SIG-M5 treated with dmso at 0.1 percent for 504 hours (cell line): ENCODE measurements around the gene KRT73.

Experiments
- DNase-seq: peaks from one replicate; lab custom pipeline; 2025; ENCODE audit not compliant: unreplicated experiment; lab: John Stamatoyannopoulos, UW

Gene KRT73

GRCh38 chr12:52618216-52618615 lies at the start of gene KRT73:
Gene KRT73, minus strand, starts transcription at chr12:52618559. Its CDS starts 35 bp downstream, at chr12:52618524.
- no peak for DNase-seq

- DNase-seq = no peak
Measured at GRCh38 chr12:52667931-52668330, 49.6 kb upstream of the KRT73 start.

GRCh38 chr12:52667509-52667908 lies 49.1 kb upstream of the KRT73 start:
- DNase-seq = no peak

GRCh38 chr12:52666471-52666870 lies 48.1 kb upstream of the KRT73 start:
- no peak for DNase-seq

- DNase-seq = no peak
Measured at GRCh38 chr12:52663420-52663819, 45.1 kb upstream of the KRT73 start.

- DNase-seq = no peak
Measured at GRCh38 chr12:52662918-52663229, 44.5 kb upstream of the KRT73 start.

- no peak for DNase-seq
Measured at GRCh38 chr12:52662093-52662917, 43.9 kb upstream of the KRT73 start.

GRCh38 chr12:52661668-52662067 lies 43.3 kb upstream of the KRT73 start:
- no peak for DNase-seq

GRCh38 chr12:52660934-52661499 lies 42.7 kb upstream of the KRT73 start:
- no peak for DNase-seq

- no peak for DNase-seq
Measured at GRCh38 chr12:52659951-52660350, 41.6 kb upstream of the KRT73 start.

GRCh38 chr12:52659395-52659794 lies 41.0 kb upstream of the KRT73 start:
- DNase-seq = no peak

- no peak for DNase-seq
Measured at GRCh38 chr12:52658196-52658595, 39.8 kb upstream of the KRT73 start.

- DNase-seq = no peak
Measured at GRCh38 chr12:52657250-52657902, 39.0 kb upstream of the KRT73 start.

- no peak for DNase-seq
Measured at GRCh38 chr12:52656616-52657015, 38.3 kb upstream of the KRT73 start.

- no peak for DNase-seq
Measured at GRCh38 chr12:52655720-52656124, 37.4 kb upstream of the KRT73 start.

GRCh38 chr12:52655251-52655650 lies 36.9 kb upstream of the KRT73 start:
- no peak for DNase-seq

- DNase-seq = no peak
Measured at GRCh38 chr12:52651726-52652261, 33.4 kb upstream of the KRT73 start, which contains the start of gene KRT2. Gene KRT2, minus strand, starts transcription at chr12:52652211. Its CDS starts 69 bp downstream, at chr12:52652142.

- DNase-seq = no peak
Measured at GRCh38 chr12:52650520-52651081, 32.2 kb upstream of the KRT73 start.

GRCh38 chr12:52649066-52649465 lies 30.7 kb upstream of the KRT73 start:
- DNase-seq = no peak

- DNase-seq = no peak
Measured at GRCh38 chr12:52648012-52648550, 29.7 kb upstream of the KRT73 start.

GRCh38 chr12:52647601-52648000 lies 29.2 kb upstream of the KRT73 start:
- DNase-seq = no peak
